ENCODE results near the gene RGS8. TPM values are rescaled to one million over a fixed set of nuclear protein-coding genes. Genes with fewer than 3 reads are reported as not detected.

Gene RGS8
- polyA plus RNA-seq, 1 donor from 2014 or later: 8.3 TPM

DNA sequence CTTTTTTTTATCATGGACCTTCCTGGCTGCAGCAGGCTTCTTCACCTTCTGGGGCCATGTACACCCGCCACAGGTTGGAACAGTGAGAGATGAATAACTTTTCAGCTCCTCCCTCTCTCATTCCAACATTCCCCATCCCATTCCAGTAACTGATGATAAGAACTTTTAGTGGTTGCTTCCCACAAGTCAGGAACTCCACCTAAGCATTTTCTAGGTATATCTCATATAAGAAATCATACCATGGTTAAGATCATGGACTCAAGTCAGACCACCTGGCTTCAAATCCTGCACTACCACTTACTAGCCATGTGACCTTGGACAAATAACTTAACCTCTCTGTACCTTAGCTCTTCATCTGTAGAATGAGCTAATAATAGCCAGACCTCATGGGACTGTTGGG lies 42.5 kb upstream of the RGS8 start:
- Histone ChIP-seq H3K36me3 (ENCODE audit: insufficient read depth, low read length) (no peaks in the 10 kb centered on the region), H3K4me3 (ENCODE audit: low read length) (no peak overlapping the region), H3K79me2 (replicated peaks; ENCODE audit: insufficient read depth, low read length) (no peaks in the 10 kb centered on the region), H3K9me3 (ENCODE audit: low read length) (no peaks in the 10 kb centered on the region), H3F3A (ENCODE audit: insufficient read depth, low read length, poor library complexity, severe bottlenecking) (no peaks in the 10 kb centered on the region), H2AFZ (ENCODE audit: low read depth, low read length) (no peak overlapping the region), H3K9ac (ENCODE audit: low read length) (no peak overlapping the region), H4K20me1 (ENCODE audit: insufficient read depth) (no peaks in the 10 kb centered on the region), H3K27me3 (ENCODE audit: insufficient read depth, low read depth, low read length) (no peaks in the 10 kb centered on the region), H3K27ac (ENCODE audit: low read length) (no peak overlapping the region), H3K9me2 (ENCODE audit: insufficient read depth, low read length) (no peaks in the 10 kb centered on the region), H3K4me2 (ENCODE audit: low read length) (no peak overlapping the region)
- no peak for TF ChIP-seq SMC3 (conservative IDR thresholded peaks at IDR 0.05; ENCODE audit: poor library complexity)
- no peak for TF ChIP-seq EP300 (conservative IDR thresholded peaks at IDR 0.05; ENCODE audit: poor library complexity, severe bottlenecking)
- TF ChIP-seq REST (IDR thresholded peaks at IDR 0.05; ENCODE audit: borderline replicate concordance): no peak
- no peak for TF ChIP-seq MXI1 (conservative IDR thresholded peaks at IDR 0.05; ENCODE audit: poor library complexity, severe bottlenecking)
- no peak for TF ChIP-seq POLR2AphosphoS5 (IDR thresholded peaks at IDR 0.05)
- no peak for TF ChIP-seq CTCF (IDR thresholded peaks at IDR 0.05; ENCODE audit: poor library complexity, severe bottlenecking)
- no peak for TF ChIP-seq EZH2 (IDR thresholded peaks at IDR 0.05; ENCODE audit: borderline replicate concordance, insufficient read depth, low read length, poor library complexity, severe bottlenecking)
- no peak for TF ChIP-seq RAD21 (conservative IDR thresholded peaks at IDR 0.05)
- no peak for TF ChIP-seq TAF1 (IDR thresholded peaks at IDR 0.05; ENCODE audit: low read depth)

GRCh38 chr1:182725259-182726255 lies 41.2 kb upstream of the RGS8 start:
- Histone ChIP-seq H3K79me2 (replicated peaks; ENCODE audit: insufficient read depth, low read length) (no peaks in the 10 kb centered on the region), H3K9me2 (ENCODE audit: insufficient read depth, low read length) (no peaks in the 10 kb centered on the region), H3K9me3 (ENCODE audit: low read length) (no peaks in the 10 kb centered on the region), H3K9ac (ENCODE audit: low read length) (no peak overlapping the region), H3K36me3 (ENCODE audit: insufficient read depth, low read length) (no peaks in the 10 kb centered on the region), H3K4me2 (ENCODE audit: low read length) (no peak overlapping the region), H3K4me3 (ENCODE audit: low read length) (no peak overlapping the region), H2AFZ (ENCODE audit: low read depth, low read length) (no peak overlapping the region), H3K27ac (ENCODE audit: low read length) (no peak overlapping the region), H3K27me3 (ENCODE audit: insufficient read depth, low read depth, low read length) (no peaks in the 10 kb centered on the region), H4K20me1 (ENCODE audit: insufficient read depth) (no peaks in the 10 kb centered on the region), H3F3A (ENCODE audit: insufficient read depth, low read length, poor library complexity, severe bottlenecking) (no peaks in the 10 kb centered on the region)
- TF ChIP-seq EP300 (conservative IDR thresholded peaks at IDR 0.05; ENCODE audit: poor library complexity, severe bottlenecking) (no peak), SMC3 (conservative IDR thresholded peaks at IDR 0.05; ENCODE audit: poor library complexity) (no peak), TAF1 (IDR thresholded peaks at IDR 0.05; ENCODE audit: low read depth) (no peak), POLR2AphosphoS5 (IDR thresholded peaks at IDR 0.05) (no peak), EZH2 (IDR thresholded peaks at IDR 0.05; ENCODE audit: borderline replicate concordance, insufficient read depth, low read length, poor library complexity, severe bottlenecking) (no peak), MXI1 (conservative IDR thresholded peaks at IDR 0.05; ENCODE audit: poor library complexity, severe bottlenecking) (no peak)
